GM21447 (cell line): ENCODE data around the gene DLL3.

Experiments used
- ATAC-seq: cut with Tn5 transposase; IDR thresholded peaks from one replicate; pipeline ENCODE4 v1.9.1; 2021; ENCODE audit not compliant: unreplicated experiment

Gene DLL3

DNA sequence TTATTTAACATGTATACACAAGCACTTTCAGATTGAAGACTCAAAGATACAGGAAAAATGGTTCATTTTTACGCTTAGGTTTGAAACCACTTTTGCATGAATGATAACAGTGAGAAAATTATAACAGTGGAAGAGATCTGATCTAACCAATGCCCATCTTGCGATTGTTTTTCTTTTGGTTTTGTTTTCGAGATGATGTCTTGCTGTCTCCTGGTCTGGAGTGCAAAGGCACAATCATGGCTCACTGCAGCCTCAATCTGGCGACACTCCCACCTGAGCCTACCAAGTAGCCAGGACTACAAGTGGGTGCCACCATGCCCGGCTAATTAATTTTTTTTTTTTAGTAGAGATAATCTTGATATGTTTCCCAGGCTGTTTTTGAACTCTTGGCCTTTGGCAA, 51.5 kb downstream of the DLL3 start:
- ATAC-seq, result no peak

DNA sequence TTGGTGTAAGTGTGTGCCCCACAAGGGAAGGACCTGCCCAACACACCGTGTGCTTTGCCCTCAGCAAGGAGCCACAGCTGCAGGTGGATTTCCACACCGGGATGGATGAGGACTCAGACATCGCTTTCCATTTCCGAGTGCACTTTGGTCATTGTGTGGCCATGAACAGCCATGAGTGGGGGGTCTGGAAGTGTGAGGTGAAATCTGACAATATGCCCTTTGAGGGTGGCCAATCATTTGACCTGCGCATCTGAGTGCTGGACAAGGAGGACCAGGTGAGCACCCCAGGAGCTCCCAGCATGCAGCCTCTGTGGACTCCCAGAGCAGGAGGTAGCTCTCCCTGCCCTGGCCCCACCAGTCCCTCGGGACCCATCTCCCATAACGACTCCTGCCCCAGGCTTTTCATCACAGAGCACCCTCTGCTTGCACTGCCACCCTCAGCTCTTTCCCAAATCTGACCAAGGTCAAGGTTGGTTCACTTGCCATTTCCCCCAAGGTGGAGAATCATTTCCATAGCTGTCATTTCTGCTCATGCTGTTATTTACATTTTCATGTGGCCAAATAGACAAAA, 54.4 kb downstream of the DLL3 start:
- no peak for ATAC-seq

DNA sequence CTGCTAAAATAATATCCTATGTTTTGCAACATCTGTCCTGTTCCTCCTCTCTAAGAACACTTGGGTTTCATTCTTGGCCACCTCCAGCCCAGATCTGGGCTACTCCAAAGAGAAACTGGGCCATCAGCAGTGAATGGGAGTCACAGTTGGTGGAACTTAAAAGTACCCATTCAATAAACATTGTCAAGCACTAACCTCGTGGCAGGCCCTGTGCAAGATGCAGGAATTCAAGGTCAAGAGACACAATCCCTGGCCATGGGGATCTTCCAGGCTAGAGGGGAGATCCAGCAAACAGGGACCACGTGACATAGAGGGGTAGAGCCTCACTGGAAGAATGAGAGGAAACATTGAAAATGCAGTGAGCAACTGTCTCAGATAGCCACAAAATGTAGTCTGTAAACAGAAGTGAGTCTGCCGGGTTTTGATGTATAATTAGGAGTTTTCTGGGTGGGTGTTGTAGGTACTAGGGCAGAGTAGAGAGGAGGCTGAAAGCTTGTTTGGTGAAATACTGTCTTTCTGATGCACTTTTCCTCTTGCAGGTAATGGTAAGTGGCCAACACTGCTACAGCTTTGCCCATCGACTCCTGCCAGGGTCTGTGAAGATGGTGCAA, 56.1 kb downstream of the DLL3 start:
- no peak for ATAC-seq

DNA sequence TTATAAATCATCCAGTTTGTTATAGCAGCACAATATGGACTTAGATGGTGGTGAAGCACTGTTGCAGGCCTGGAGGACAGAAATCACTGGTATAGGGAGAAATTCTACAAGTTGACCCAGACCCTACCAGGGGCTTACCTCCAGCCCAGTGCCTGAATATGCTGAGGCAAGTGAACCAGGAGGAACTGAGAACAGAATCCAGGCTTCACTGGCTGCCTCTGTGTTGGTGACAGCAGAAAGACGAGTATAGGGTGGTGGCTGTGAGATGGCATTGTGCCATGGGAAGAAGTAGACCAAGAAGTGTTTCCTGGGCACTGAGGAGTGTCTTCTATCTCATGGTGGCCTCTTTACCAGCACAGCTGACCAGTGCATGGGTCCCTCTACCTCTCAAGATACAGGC, 57.1 kb downstream of the DLL3 start:
- no peak for ATAC-seq
